C4-2B (cell line): ENCODE results near the gene XPO4.

ENCODE experiments used
- CTCF ChIP-seq: fragments of 450-650 bp; conservative IDR thresholded peaks from 2 replicates; pipeline ENCODE4 v1.5.1; 2017; ENCODE audit warnings: mild to moderate bottlenecking
- ZFX ChIP-seq: fragments of 450-650 bp; IDR thresholded peaks from 2 replicates; pipeline ENCODE4 v1.6.1; 2017

DNA sequence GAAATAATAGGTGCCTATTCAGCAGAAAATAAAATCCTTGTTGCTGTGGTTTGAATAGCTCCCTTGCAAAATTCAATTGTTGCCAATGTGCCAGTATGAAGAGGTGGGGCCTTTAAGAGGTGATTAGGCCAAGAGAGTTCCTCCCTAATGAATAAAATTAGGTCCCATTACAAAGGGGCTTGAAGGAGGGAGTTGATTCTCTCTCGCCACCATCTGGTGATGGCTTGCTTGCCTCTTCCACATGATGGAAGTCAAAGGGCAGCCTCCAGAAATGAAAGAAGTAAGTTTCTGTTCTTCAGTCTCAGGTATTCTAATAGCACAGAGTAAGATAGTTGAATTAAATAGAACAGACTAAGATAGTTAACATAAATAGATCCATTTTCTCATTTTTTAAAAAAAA, 125.8 kb downstream of the XPO4 start:
- TF ChIP-seq CTCF (0 out of 2 replicates have a peak, but pooled peaks have one; percentile 2), ZFX (no peak)
